HCT116 (cell line): ENCODE results near the gene AUTS2. TPM values are rescaled to one million over a fixed set of nuclear protein-coding genes. Genes with fewer than 3 reads are reported as not detected.

Experiments used
- ATAC-seq: fragments of 200-7000 bp; cut with Tn5 transposase; 2 replicates; pipeline ENCODE4 v1.9.1; 2020; ENCODE audit warnings: mild to moderate bottlenecking, moderate library complexity
- BruUV-seq: library from RNA; stranded (reverse); fragments of 400-500 nt; replicated peaks from 2 replicates; lab custom pipeline; 2021; lab: Mats Ljungman, UMichigan
- CTCF ChIA-PET: fragments of 300-600 bp; sonication (Branson Sonifier 250); formaldehyde crosslinking; loops from one replicate; lab custom pipeline; 2021; ENCODE audit warnings: antibody characterized with exemption; lab: Charles Lee
- POLR2A ChIA-PET: fragments of 300-600, 350-600 bp; sonication (Branson Sonifier 250); formaldehyde crosslinking; loops from one replicate; lab custom pipeline; 2021; ENCODE audit warnings: antibody characterized with exemption; lab: Charles Lee
- RAD21 ChIA-PET, 2 experiments: fragments of 300-600 bp; sonication (Branson Sonifier 250); formaldehyde crosslinking; loops; one replicate each; lab custom pipeline; 2023; ENCODE audit warnings: low total read pairs in 2 of 2; ENCODE audit not compliant: uncharacterized antibody in 2 of 2, unreplicated experiment in 2 of 2, low non-redundant PET in 1 of 2; lab: Charles Lee
- DNase-seq: peaks from one replicate; pipeline ENCODE4 v3.0.0-alpha.2; 2010; ENCODE audit warnings: low read depth, low spot score
- H2AFZ ChIP-seq: fragments of 200-600 bp; shearing (Covaris generic), sonication (generic); 2 replicates; pipeline ENCODE4 v1.6.1; 2017; ENCODE audit warnings: low read depth, mixed run types, mixed read lengths, antibody characterized with exemption, low read length; ENCODE audit not compliant: poor library complexity, severe bottlenecking
- H3K27ac ChIP-seq: 2 replicates; pipeline ENCODE4 v1.5.1; 2012; ENCODE audit warnings: low read depth, low read length
- H3K27me3 ChIP-seq: fragments of 200-600 bp; sonication (generic); 2 replicates; pipeline ENCODE4 v1.6.1; 2016; ENCODE audit warnings: mixed run types, low read length, mixed read lengths; ENCODE audit not compliant: insufficient read depth
- H3K36me3 ChIP-seq, 2 experiments: fragments of 200-500 bp in 1 of 2; fragments of 200-600 bp in 1 of 2; sonication (Bioruptor generic) in 1 of 2; sonication (generic) in 1 of 2; 2 replicates each; pipeline versions ENCODE4 v1.5.1 to v1.6.1; 2014 to 2016; ENCODE audit warnings: low read length in 2 of 2, inconsistent platforms in 1 of 2, mixed read lengths in 1 of 2, mixed run types in 1 of 2; ENCODE audit not compliant: insufficient read depth in 2 of 2, control insufficient read depth in 1 of 2
- H3K4me1 ChIP-seq, 2 experiments: fragments of 200-600 bp in 1 of 2; sonication (generic) in 1 of 2; 2 replicates each; pipeline versions ENCODE4 v1.5.1 to v1.6.1; 2012 to 2017; ENCODE audit warnings: low read length in 2 of 2, inconsistent platforms in 1 of 2, mild to moderate bottlenecking in 1 of 2, mixed read lengths in 1 of 2, mixed run types in 1 of 2, moderate library complexity in 1 of 2; ENCODE audit not compliant: insufficient read depth in 2 of 2, control insufficient read depth in 1 of 2
- H3K4me2 ChIP-seq: fragments of 200-600 bp; sonication (generic); 2 replicates; pipeline ENCODE4 v1.6.1; 2017; ENCODE audit warnings: mixed run types, low read length, mixed read lengths
- H3K4me3 ChIP-seq, 2 experiments: fragments of 200-600 bp in 1 of 2; sonication (generic) in 1 of 2; replicated peaks in 1 of 2; 2 replicates each; pipeline ENCODE4 v1.5.1; 2011 to 2016; ENCODE audit warnings: low read length in 2 of 2, control low read depth in 1 of 2, low read depth in 1 of 2, mild to moderate bottlenecking in 1 of 2, mixed read lengths in 1 of 2, mixed run types in 1 of 2
- H3K79me2 ChIP-seq: fragments of 200-600 bp; sonication (generic); 2 replicates; pipeline ENCODE4 v1.6.1; 2017; ENCODE audit warnings: mild to moderate bottlenecking, mixed run types, low read length, moderate library complexity, mixed read lengths; ENCODE audit not compliant: insufficient read depth
- H3K9ac ChIP-seq: fragments of 200-600 bp; sonication (generic); 2 replicates; pipeline ENCODE4 v1.6.1; 2016; ENCODE audit warnings: low read length, mixed read lengths
- H3K9me2 ChIP-seq: fragments of 200-600 bp; sonication (generic), shearing (Covaris generic); 2 replicates; pipeline ENCODE4 v1.6.1; 2017; ENCODE audit warnings: mixed run types, mild to moderate bottlenecking, moderate library complexity; ENCODE audit not compliant: insufficient read depth
- H3K9me3 ChIP-seq, 2 experiments: fragments of 200-500 bp in 1 of 2; fragments of 200-600 bp in 1 of 2; sonication (Bioruptor generic) in 1 of 2; sonication (generic) in 1 of 2; 2 replicates each; pipeline ENCODE4 v1.6.1; 2014 to 2017; ENCODE audit warnings: low read length in 2 of 2, mixed read lengths in 2 of 2, inconsistent platforms in 1 of 2, low read depth in 1 of 2, mild to moderate bottlenecking in 1 of 2, mixed run types in 1 of 2, moderate library complexity in 1 of 2; ENCODE audit not compliant: control insufficient read depth in 1 of 2, insufficient read depth in 1 of 2
- H4K20me1 ChIP-seq: fragments of 200-600 bp; sonication (generic), shearing (Covaris generic); 2 replicates; pipeline ENCODE4 v1.6.1; 2017; ENCODE audit warnings: mixed run types, mild to moderate bottlenecking, moderate library complexity; ENCODE audit not compliant: insufficient read depth
- ATF3 ChIP-seq: IDR thresholded peaks from 2 replicates; pipeline ENCODE4 v1.6.1; 2012
- CBX3 ChIP-seq: IDR thresholded peaks from 2 replicates; pipeline ENCODE4 v1.6.1; 2012; ENCODE audit warnings: low read depth
- CEBPB ChIP-seq: IDR thresholded peaks from 2 replicates; pipeline ENCODE4 v1.6.1; 2012; ENCODE audit warnings: low read depth
- CTCF ChIP-seq, 3 experiments: fragments of 200-600 bp in 1 of 3; sonication (generic) in 1 of 3; IDR thresholded peaks in 2 of 3; conservative IDR thresholded peaks in 1 of 3; 2 replicates each; pipeline ENCODE4 v1.5.1; 2012 to 2017; ENCODE audit warnings: low read depth in 2 of 3, low read length in 2 of 3, antibody characterized with exemption in 1 of 3, borderline replicate concordance in 1 of 3, control low read depth in 1 of 3, mild to moderate bottlenecking in 1 of 3, mixed read lengths in 1 of 3, mixed run types in 1 of 3, moderate library complexity in 1 of 3; ENCODE audit not compliant: insufficient read depth in 1 of 3
- ELF1 ChIP-seq: IDR thresholded peaks from 2 replicates; pipeline ENCODE4 v1.6.1; 2012; ENCODE audit warnings: low read depth, borderline replicate concordance
- EZH2 ChIP-seq: fragments of 200-600 bp; sonication (generic); IDR thresholded peaks from 2 replicates; pipeline ENCODE4 v1.6.1; 2017; ENCODE audit warnings: antibody characterized with exemption, mixed run types
- FOSL1 ChIP-seq: IDR thresholded peaks from 2 replicates; pipeline ENCODE4 v1.6.1; 2012; ENCODE audit warnings: low read depth
- JUND ChIP-seq: IDR thresholded peaks from 2 replicates; pipeline ENCODE4 v1.6.1; 2012
- MAX ChIP-seq: IDR thresholded peaks from 2 replicates; pipeline ENCODE4 v1.6.1; 2012
- POLR2A ChIP-seq: IDR thresholded peaks from 2 replicates; pipeline ENCODE4 v1.7.0; 2011; ENCODE audit warnings: borderline replicate concordance; ENCODE audit not compliant: insufficient read depth, insufficient read length; ENCODE audit errors: extremely low read depth
- POLR2AphosphoS5 ChIP-seq: IDR thresholded peaks from 2 replicates; pipeline ENCODE4 v1.6.1; 2011; ENCODE audit warnings: mild to moderate bottlenecking, low read depth, low read length, moderate library complexity
- RAD21 ChIP-seq: IDR thresholded peaks from 2 replicates; pipeline ENCODE4 v1.6.1; 2012; ENCODE audit warnings: low read depth, mild to moderate bottlenecking
- REST ChIP-seq: IDR thresholded peaks from 2 replicates; pipeline ENCODE4 v1.6.1; 2012; ENCODE audit warnings: low read depth
- SIN3A ChIP-seq: IDR thresholded peaks from 2 replicates; pipeline ENCODE4 v1.6.1; 2012; ENCODE audit warnings: low read depth
- SP1 ChIP-seq: IDR thresholded peaks from 2 replicates; pipeline ENCODE4 v1.6.1; 2012; ENCODE audit warnings: low read depth
- SRF ChIP-seq: IDR thresholded peaks from 2 replicates; pipeline ENCODE4 v1.6.1; 2012; ENCODE audit warnings: low read depth
- TCF7L2 ChIP-seq: IDR thresholded peaks from 2 replicates; pipeline ENCODE4 v1.7.0; 2011; ENCODE audit warnings: borderline replicate concordance, inconsistent platforms; ENCODE audit not compliant: insufficient read depth, insufficient read length; ENCODE audit errors: extremely low read depth
- YY1 ChIP-seq: IDR thresholded peaks from 2 replicates; pipeline ENCODE4 v1.6.1; 2011; ENCODE audit warnings: low read length, low read depth, moderate library complexity, mild to moderate bottlenecking; ENCODE audit not compliant: insufficient replicate concordance; ENCODE audit errors: extremely low read depth
- ZBTB33 ChIP-seq: IDR thresholded peaks from 2 replicates; pipeline ENCODE4 v1.6.1; 2011; ENCODE audit warnings: mild to moderate bottlenecking, low read length, moderate library complexity; ENCODE audit not compliant: insufficient replicate concordance; ENCODE audit errors: extremely low read depth
- ZFX ChIP-seq: fragments of 450-650 bp; IDR thresholded peaks from 2 replicates; pipeline ENCODE4 v1.6.1; 2017
- intact Hi-C: fragments of 100-400 bp; cut with micrococcal nuclease; formaldehyde crosslinking; loops from 2 replicates; pipeline ENCODE4 v1.10.0; 2022
- total RNA-seq: library from RNA; stranded (reverse); gene quantifications from one replicate; pipeline ENCODE4 v1.2.1, GENCODE V29; 2021; ENCODE audit not compliant: unreplicated experiment

Gene AUTS2
- total RNA-seq, 1 experiment from 2014 or later, result 0.93 TPM

- ATAC-seq, result no peak
- Histone ChIP-seq H3K27ac (no peak overlapping the region), H3K4me1 (no peaks in the 10 kb centered on the region), H3K79me2 (no peaks in the 10 kb centered on the region), H3K27me3 (no peaks in the 10 kb centered on the region), H3K4me2 (no peak overlapping the region), H2AFZ (no peak overlapping the region)
- POLR2A ChIA-PET, result no interaction called here
- no peak for TF ChIP-seq POLR2AphosphoS5
- no peak for TF ChIP-seq FOSL1
- no peak for TF ChIP-seq TCF7L2
- TF ChIP-seq POLR2A, result no peak
- TF ChIP-seq YY1, result no peak
- TF ChIP-seq REST, result no peak
- TF ChIP-seq SRF, result no peak
- TF ChIP-seq ZFX, result no peak
- TF ChIP-seq JUND, result no peak
- TF ChIP-seq MAX, result no peak
- TF ChIP-seq RAD21, result no peak
- no peak for TF ChIP-seq CBX3
- TF ChIP-seq SP1, result no peak
- no peak for TF ChIP-seq CEBPB
- no peak for TF ChIP-seq ZBTB33
- TF ChIP-seq ELF1, result no peak
- no peak for TF ChIP-seq SIN3A
- no peak for TF ChIP-seq EZH2
- TF ChIP-seq CTCF (IDR thresholded peaks at IDR 0.05 in 2 of 3, conservative IDR thresholded peaks at IDR 0.05 in 1 of 3; ENCODE audit: borderline replicate concordance in 1 of 3, insufficient read depth in 1 of 3, low read depth in 2 of 3, low read length in 2 of 3), result no peak
- TF ChIP-seq ATF3, result no peak
- TF ChIP-seq, all 23 proteins: peak for 0
- intact Hi-C loops, result no loop called here
- Histone ChIP-seq H3K4me3 (no peak overlapping the region), H3K36me3 (no peaks in the 10 kb centered on the region), H3K9me2 (no peaks in the 10 kb centered on the region), H3K9me3 (peaks cover 14 to 33% of the 10 kb centered on the region in 2 experiments; a peak in 2 of 4 replicates), H3K9ac (no peak overlapping the region), H4K20me1 (no peaks in the 10 kb centered on the region)
- DNase-seq, result no peak
- ChIA-PET RAD21 (no interaction called here), CTCF (no interaction called here)
- BruUV-seq, result no TSS peak
These were observed 145.8 kb downstream of the AUTS2 start for GRCh38 chr7:69744026-69744425.
